Dedifferentiated amniotic fluid mesenchymal stem cell (primary cell): ENCODE measurements around the gene KLC4.

Experiments used
- DNase-seq: peaks from one replicate; pipeline ENCODE4 v3.0.0-alpha.2; 2016; ENCODE audit errors: extremely low spot score

Gene KLC4

DNA sequence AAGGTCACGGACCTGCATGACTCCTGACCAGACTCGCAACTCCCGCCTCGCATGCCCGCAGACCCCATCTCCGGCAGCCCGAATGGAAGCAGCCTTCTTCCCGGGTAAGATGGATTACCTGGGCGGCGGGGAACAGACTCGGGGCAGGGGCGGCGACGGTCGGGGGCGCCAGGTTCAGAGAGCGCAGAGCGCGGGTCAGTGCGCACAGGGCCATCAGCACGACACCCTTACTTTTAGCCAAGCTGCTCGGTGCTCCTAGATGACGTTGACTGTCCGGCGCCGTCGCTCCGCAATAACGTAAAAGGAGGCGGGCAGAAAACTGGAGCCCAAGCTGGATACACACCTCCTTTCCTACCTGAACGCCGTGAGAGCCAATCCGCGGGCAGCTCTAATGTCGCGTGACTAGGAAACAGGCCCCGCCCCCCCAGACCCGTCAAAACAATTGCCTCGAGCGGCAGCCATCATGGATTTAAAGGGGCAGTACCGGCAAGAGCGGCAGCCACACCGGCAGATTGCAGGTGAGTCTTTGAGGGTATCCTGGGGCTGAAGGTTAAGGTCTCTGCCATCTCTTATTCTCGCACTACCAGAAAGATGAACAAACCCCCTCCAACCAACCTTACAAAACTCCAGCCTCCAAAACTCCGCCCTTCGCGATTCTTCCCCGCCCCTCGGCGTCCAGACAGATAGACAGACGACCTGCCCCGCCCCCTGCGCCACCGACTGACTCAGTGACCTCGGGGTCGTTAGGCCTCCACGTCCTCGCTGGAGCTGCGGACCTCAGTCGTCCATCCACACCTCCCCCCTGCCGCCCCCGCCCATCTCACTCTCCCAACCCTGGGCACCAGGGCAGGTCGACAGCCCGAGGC is at the start of gene KLC4, which contains the start of gene MRPL2:
Gene KLC4 (plus strand): TSS at position 464 of the 866 bp plus-strand sequence. CDS start 1,705 bp downstream, outside the sequence.
Gene MRPL2 (minus strand): TSS at position 267 of the 866 bp plus-strand sequence. CDS start 53 bp downstream, at position 214.
- DNase-seq: peak; percentile 99

DNA sequence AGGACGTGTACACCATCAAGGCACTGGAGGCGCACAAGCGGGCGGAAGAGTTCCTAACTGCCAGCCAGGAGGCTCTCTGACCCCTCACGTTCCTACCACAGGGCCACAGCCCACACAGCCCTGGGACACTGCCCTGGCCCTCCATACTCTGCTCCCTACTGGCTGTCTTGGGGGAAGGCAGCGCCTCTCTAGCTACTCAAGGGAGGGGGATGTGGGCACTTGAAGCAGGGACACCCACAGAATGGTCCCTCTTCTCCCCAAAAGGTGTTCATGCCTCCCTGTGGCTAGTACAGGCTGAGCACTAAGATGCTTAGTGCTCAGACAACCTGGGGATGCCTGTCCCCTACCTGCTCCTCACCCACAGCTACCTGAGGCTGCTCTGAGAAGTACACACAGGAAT is 48.2 kb upstream of the KLC4 start:
- no peak for DNase-seq

DNA sequence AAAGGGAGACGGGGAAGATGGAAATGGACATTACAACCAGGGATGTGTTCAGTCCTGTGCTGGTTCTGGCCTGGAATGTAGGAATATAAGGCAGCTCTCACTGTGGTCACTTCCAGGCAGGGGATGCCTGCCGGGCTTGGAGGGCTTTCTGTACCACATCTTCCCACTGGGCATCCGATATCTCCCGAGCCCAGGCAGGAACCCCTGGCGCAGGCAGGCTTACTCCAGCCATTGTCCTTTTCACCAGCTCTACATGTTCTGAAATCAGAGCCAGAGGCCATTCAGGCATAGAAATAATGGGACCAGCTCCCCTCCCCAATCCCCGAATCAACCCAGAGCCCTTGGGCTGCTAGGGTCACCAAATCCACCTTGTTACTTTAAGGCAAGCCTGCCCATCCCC is 47.1 kb upstream of the KLC4 start:
- DNase-seq: no peak

DNA sequence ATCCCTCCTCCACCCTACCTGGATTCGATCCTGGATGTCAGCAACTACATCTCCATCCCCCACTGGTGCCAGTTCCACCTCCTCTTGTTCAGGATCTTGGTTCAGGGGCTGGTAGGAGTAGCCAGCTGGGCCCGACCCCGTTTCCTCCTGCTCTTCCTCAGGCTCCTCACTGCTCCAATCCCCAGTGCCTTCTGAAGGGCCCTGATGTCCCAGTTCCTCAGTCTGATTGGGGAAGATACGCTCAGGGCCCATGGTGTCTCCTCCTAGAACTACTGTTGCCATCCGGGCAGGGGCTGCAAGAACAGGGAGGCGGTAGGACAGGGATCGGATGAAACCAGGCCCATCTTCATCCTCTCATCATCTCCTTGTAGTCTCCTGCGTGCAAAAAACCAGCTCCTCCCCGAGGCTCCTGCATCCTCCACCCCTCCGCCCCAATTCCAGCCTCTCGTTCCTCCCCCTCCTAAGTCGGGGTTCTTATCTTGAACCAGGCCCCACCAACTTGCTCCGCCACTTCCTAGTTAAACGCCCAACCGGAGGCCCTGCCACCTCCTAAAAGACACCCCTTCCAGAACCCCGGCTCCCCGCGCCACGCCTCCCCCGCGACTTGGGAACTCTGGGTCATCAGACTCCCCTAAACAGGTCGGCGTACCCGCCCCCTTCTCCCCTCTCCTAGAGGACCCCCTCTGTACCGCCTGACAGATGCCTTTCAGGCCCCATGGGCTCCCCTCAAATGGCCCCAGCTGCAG is 46.2 kb upstream of the KLC4 start:
- no peak for DNase-seq

DNA sequence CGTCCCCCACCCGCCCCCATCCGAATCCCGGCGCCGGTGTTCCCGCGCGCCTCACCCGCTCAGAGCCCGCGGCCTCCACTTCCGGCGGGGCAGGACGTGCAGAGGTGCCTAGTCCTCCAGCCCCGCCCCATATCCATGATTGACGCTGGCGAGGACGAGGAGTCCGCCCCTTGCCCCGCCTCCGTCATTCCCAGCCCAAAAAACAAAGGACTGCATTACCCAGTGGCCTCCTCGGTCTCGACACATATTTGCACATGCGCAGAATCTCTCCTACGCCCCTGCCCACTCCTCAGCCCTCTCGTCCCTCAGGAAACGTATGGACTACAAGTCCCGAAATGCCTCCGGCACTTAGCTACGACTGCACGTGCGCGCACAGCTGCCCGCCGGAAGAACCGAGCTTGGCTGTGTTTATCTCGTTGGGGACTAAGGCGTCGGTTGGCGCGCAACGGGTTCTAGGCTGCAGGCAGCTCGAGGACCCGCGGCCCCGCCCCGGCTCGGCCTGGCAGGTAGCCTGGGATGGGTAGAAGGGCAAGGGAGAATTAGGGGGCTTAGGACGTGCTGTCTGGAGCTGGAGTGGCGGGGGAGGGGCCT is 45.5 kb upstream of the KLC4 start, which contains the start of the genes KLHDC3 and MEA1:
Gene KLHDC3 (plus strand): TSS at position 407 of the 591 bp plus-strand sequence. CDS start 2,944 bp downstream, outside the sequence.
Gene MEA1 (minus strand): TSS at position 104 of the 591 bp plus-strand sequence. CDS start 133 bp downstream, outside the sequence.
- DNase-seq: peak; percentile 100

DNA sequence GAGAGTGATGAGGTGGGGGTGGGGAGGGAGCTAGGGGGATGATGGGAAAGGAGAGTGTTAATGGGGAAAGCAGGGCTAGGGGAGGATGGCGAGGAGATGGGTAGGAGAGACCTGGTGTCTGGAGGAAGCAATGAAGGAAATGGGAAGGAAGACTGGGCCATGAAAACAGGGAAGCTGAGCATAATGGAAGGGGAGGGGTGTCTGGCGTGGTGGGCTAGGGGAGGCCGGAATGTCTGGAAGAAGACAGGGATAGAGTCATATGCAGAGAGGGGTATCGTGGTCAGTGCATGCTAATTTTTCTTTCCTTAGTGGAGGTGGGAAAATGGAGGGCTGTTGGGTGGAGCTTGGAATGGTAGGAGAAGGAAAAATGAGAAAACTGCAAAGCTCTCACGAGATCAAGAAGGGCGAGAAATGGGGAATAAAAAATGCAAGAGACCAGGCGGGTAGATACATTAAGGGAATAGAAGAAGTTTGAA is 45.0 kb upstream of the KLC4 start:
- DNase-seq: peak; percentile 47

DNA sequence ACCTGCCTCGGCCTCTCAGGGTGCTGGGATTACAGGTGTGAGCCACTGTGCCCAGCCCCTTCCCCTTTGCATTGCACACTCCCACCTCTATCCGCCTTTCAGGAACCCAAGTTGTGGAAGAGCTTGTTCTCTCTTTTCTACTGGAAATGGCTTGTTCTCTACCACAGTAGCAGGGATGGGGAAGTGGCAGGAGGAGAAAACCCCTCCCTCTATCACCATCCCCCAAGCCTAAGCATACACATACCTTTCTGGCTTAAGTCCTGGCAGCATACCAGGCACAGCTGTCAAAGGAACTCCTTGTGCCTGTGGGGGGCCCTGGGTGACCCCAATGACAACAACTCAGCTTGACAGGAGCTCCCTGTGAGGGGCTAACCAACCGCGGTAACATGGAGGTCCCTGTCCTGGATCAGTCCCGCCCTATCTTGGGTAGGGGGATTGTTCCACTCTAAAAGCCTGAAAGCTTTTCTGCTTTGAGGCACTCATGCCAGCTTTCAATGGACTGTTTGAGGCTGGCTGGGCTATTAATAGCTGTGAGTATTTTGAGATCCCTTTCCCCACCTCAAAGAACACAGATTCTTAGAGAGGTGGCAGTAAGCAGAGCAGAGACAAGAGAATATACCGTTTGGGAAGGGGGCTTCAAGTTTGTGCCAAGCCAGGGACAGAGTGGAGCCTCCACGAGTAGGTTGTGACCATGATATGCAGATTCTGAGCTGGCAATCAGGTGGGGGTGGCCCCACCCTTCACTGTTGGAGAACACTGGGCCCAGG is 43.1 kb upstream of the KLC4 start:
- DNase-seq: no peak

DNA sequence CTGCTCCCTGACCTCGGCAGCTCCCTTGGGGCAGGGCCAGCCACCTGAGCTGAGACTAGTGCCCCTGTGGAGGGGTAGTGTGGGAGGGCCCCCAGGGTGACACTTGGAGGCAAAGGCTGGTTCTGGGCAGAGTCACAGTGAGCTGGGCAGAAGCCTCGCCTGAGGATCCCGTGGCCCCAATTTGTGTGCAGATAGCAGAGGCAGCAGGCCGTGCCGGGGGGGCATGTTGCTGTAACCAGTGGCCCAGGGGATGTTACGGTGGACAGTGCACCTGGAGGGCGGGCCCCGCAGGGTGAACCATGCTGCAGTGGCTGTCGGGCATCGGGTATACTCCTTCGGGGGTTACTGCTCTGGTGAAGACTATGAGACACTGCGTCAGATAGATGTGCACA is 42.5 kb upstream of the KLC4 start:
- DNase-seq: no peak

DNA sequence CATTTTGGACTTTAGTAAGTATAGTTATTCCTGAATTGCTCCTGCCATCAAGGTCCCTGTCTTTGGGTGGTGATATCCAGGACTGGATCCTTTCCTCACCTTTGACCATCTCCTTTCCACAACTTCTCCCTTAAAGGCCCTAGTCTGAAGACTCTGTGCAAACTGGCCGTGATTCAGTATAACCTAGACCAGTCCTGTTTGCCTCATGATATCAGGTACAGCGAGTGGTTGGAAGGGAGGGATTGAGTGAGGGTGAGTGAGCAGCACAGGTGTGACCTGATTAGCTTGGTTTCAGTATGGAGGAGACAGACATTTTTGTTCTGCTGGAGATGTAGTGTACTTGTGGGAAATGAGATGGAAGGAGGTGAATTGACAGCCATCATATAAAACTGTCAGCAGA is 40.3 kb upstream of the KLC4 start:
- no peak for DNase-seq

DNA sequence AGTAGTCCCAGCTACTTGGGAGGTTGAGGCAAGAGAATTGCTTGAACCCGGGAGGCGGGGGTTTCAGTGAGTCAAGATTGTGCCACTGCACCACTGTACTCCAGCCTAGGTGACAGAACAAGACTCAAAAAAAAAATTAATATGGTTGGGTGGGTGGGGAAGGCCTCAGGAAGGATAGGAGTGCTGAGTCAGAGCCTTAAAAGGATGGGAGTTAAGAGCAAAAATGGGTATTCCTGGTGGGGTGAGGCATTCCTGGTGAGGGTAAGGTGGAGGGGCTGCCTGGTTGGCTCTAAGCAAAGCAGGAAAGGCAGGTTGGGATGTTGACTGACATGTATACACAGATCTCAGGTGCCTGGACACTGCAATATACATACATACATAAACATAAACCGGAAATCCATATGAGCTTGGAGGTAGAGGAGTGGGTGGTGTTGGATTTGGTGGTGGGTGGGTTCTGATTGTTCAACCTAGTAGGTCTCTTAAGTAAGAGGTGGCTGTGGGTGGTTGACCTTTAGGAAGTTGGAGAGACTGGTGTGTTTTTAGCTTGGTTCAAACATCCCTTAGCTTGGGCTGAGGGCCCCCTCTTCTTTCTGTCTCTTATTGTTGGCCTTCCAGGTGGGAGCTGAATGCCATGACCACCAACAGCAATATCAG is 39.3 kb upstream of the KLC4 start:
- DNase-seq: no peak

DNA sequence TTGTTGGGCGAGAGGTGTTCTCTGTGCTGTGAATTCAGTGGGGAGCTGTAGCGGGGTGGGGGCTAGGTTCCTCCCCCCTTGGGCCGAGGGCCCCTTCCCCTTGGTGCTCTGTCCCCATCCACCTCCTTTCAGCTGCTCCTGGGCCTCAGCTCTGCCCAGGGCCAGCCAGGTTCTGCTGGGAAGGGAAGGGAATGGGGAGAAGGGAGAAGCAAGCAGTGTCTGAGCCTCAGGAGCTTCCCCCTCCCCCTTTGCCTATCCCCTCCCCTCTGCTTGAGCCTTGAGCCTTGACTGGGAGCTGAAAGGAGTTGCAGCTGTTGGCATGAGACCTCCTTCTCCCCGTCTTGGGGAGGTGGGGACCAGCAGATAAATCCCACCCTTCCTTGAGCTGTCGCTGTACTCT is 38.6 kb upstream of the KLC4 start:
- DNase-seq: no peak

DNA sequence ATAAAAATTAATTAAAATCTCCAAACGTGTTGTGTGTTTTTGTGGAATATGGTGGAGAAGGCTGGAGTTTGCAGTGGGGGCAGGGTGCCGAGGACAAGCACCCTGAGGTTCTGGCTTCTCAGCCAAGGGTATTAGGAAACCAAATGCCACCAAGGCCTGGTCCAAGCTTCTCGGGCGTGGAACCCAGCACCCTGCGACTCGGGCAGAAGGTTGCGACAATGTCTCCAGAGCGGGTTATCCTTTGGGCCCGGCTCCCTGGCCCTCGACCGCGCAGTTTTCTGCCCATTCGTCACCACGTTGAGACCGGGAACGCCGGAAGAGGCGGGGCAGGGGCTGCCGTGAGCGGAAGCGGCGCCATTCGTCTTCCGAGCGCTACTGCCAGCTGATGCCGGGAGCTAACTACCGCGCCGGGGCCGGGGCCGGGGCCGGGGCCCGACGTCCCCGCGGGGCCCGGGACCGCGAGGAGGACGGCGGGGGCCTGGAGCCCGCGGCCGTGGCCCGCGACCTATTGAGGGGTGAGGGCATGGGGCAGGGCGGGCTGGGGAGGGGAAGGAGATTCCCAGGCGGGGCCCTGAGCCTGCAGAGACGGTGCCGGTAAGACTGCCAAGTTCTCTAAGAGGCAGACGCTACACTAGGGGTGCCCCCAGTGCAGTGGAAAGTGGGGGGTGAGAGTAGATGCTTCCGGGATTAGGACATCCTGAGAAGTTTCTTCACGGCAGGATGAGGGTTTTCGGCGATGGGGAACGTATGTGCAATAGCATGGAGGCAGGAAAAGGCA is 38.0 kb upstream of the KLC4 start, which contains the start of gene RRP36:
Gene RRP36 (plus strand): TSS at position 354 of the 778 bp plus-strand sequence. CDS start 32 bp downstream, at position 386.
- peak; percentile 68 for DNase-seq

DNA sequence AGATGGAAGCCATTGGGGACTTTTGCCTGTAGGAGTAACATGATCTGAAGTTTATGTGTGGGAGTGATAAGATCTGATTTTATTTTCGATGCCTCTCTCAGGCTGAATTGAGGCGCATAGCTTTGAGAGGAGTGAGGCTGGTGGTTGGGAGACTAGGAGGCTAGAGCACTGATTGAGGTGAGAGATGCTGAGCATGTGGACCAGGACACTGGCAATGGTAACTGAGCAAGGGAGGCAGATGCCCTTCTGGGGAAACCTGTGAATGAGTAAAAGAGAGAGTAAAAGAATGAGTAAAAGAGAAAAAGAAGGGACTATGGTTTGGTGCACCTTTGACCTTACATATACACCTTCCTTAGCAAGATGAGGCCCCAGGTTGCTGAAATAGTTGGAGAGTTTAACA is 35.0 kb upstream of the KLC4 start:
- DNase-seq: no peak

DNA sequence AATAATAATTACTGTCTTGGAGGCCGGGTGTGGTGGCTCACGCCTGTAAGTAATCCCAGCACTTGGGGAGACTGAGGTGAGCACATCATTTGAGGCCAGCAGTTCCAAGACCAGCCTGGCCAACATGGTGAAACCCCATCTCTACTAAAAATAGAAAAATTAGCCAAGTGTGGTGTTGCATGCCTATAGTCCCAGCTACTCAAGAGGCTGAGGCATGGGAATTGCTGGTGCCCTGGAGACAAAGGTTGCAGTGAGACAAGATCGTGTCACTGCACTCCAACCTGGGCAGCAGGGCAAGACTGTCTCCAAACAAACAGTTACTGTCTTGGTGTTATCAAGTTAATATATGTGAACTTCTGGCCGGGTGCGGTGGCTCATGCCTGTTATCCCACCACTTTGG is 33.1 kb upstream of the KLC4 start:
- no peak for DNase-seq

DNA sequence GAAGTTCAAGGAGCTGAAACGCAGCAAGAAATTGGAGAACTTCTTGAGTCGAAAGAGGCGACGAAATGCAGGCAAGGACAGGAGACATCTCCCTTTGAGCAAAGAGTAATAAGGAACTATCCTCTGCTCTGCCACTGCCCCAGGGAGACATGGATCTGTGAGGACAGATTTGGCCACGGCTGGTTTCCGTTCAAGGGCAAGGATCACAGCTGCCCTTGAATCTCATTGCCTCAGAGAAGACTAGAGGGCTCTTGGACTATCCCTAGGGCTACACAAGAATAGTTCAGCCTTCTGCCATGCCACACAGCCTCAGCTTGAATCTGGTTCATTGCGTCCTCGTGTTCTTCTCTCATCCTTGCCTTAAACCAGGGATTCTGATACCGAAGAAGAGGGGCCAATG is 30.3 kb upstream of the KLC4 start:
- DNase-seq: no peak

DNA sequence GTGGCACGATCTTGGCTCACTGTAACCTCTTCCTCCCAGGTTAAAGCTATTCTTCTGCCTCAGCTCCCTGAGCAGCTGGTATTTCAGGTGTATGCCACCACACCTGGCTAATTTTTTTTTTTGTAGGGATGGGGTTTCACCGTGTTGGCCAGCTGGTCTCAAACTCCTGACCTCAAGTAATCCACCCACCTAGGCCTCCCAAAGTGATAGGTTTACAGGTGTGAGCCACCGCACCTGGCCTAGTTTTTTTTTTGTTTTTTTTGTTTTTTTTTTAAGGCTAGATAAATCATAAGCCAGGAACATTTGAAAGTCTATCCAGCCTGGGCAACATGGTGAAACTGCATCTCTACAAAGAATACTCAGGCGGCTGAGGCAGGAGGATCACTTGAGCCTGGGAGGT is 27.1 kb upstream of the KLC4 start:
- no peak for DNase-seq

DNA sequence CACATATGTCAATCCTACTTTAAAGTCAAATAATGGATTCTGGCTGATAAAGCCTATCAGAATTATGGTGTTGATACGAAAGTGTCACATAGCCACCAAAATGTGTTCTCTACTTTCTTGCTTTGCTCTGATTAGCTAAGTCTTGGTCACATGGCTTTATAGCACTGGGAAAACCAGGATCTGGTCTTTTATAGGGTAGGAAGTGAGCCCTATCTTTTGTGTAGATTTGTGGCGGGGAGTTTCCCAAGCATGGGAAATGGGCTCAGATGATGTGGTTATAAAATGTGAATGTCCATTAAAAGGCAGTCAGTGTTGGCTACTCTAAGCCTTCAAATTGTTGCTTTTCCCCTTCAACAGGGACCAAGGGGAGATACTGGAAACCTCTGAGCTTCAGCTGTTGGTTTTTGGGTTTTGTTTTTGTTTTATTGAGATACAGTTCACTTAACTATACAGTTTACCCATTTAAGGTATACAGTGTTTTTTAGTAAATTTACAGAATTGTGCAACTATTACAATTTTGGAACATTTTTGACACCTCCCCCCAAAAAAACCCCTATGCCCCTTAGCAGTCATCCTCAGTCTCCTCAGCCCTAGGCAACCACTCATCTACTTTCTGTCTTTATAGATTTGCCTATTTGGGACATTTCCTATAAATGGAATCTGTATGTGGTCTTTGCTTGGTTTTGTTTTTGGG is 25.8 kb upstream of the KLC4 start:
- DNase-seq: no peak

DNA sequence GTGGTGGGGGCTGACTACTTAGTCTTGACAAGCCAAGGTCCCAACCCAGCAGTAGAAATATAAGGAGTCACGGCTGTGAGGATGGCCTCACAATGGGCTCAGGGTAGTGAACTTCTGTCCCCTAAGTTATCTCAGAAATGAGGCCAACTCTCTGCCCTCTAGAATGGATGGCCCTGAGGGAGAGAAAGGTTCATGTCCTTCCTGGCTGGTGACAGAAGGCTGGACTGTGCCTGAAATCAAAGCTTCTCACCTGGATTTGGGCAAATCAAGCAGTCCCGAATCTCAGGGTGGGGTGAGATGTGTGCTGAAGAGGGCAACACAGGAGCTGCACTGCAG is 25.3 kb upstream of the KLC4 start:
- no peak for DNase-seq

DNA sequence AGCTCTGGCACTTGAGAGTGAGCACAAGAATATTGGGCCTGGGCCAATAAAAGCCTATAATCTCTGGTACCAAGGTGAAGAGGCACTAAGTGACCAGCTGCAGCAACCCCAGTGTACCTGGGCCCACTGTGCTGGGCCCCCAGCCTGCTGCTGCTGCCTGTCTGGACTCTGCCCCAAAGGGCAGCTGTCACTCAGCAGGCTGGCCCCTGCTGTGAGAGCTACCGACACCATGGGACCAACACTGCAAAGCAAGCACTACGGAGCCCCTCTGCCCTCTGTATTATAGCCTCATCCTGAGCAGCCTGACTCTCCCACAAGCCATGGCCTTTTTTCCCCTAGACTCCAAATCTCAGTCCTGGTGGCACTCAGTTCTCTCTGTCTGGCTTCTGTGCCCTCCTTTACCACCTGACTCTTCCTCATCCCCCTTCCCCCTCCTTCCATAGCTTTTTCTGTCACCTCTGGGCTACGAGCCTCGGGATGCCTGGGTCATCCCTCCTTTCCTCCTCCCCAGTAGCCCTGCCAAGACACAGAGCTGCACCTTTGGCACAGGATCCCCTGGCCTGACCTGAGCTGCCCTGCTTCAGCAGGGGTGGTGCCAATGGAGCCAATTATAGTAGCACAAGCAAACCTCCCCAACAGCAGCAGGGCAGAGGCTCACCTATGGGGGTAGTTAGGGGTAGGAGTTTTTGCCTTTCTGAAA is 23.8 kb upstream of the KLC4 start:
- no peak for DNase-seq
